Measurements from ENCODE around the gene BRINP1.

- no peak for TF ChIP-seq CTCF (conservative IDR thresholded peaks at IDR 0.05 in 1 of 2, IDR thresholded peaks at IDR 0.05 in 1 of 2; ENCODE audit: low read depth in 1 of 2, low read length in 2 of 2)
- TF ChIP-seq EZH2 (IDR thresholded peaks at IDR 0.05; ENCODE audit: low read length, missing control alignments), result no peak
Observed at GRCh38 chr9:119339056-119339455, 30.2 kb downstream of the BRINP1 start.

Measured in fibroblast of lung (primary cell).